Measurements from ENCODE around the gene ZFP36L1. TPM values are rescaled to one million over a fixed set of nuclear protein-coding genes. Genes with fewer than 3 reads are reported as not detected.

ZFP36L1 gene
- total and polyA plus RNA-seq, 2 donors (not counting 3 experiments of a cell fraction or from before 2014, with no cell fraction given) = 46.0 to 89.6 TPM

GRCh38 chr14:68767248-68767645 is 25.6 kb downstream of the ZFP36L1 start:
- FAIRE-seq (no peak), DNase-seq (ENCODE audit: low read depth, low spot score) (no peak)
- no peak overlapping the region for H3K4me2 ChIP-seq (ENCODE audit: insufficient read depth, low read length)
- H4K20me1 ChIP-seq (replicated peaks; ENCODE audit: control insufficient read depth, extremely low read depth, insufficient read depth, low read length) = no peaks in the 10 kb centered on the region
- TF ChIP-seq MYC (IDR thresholded peaks at IDR 0.05; ENCODE audit: low read depth, low read length) = no peak
- no peak for TF ChIP-seq POLR2AphosphoS5 (IDR thresholded peaks at IDR 0.05; ENCODE audit: insufficient read depth, low read depth, low read length)
- no peak for TF ChIP-seq EZH2 (IDR thresholded peaks at IDR 0.05; ENCODE audit: borderline replicate concordance, low read depth, low read length, severe bottlenecking)
- no peak for TF ChIP-seq GATA2 (IDR thresholded peaks at IDR 0.05; ENCODE audit: insufficient read depth, insufficient read length, low read depth, low read length)
- H3K79me2 ChIP-seq (ENCODE audit: control insufficient read depth, insufficient read depth, low read length) = no peaks in the 10 kb centered on the region
- ChIA-PET POLR2A (no interaction called here), CTCF (interaction anchor here (0.6 kb wide), 1 partner anchor 345 kb away, joined by 3 read pairs; no protein-coding TSS in a partner anchor)
- H3K9ac ChIP-seq (replicated peaks; ENCODE audit: extremely low read depth, insufficient read depth, low read length) = no peak overlapping the region
- H3K9me3 ChIP-seq (replicated peaks; ENCODE audit: control insufficient read depth, insufficient read depth, low read length) = no peaks in the 10 kb centered on the region
- H2AFZ ChIP-seq (ENCODE audit: low read depth, low read length) = no peak overlapping the region
- no peak overlapping the region for H3K27ac ChIP-seq (ENCODE audit: insufficient read depth, low read depth, low read length)
- no peaks in the 10 kb centered on the region for H3K9me1 ChIP-seq (replicated peaks; ENCODE audit: control insufficient read depth, extremely low read depth, insufficient read depth, low read length)
- H3K4me3 ChIP-seq (replicated peaks in 1 of 3; ENCODE audit: insufficient read depth in 1 of 3, low read depth in 1 of 3, low read length in 3 of 3) = no peak overlapping the region
- H3K27me3 ChIP-seq (ENCODE audit: control insufficient read depth in 2 of 2, insufficient read depth in 2 of 2, low read length in 2 of 2) = no peaks in the 10 kb centered on the region
- BruUV-seq (replicated peaks) = no TSS peak
- dilution Hi-C loops (cut with MboI; ENCODE audit: extremely low pct_ligation_motif_present, low sequenced_read_pairs) = no loop called here
- intact Hi-C loops (cut with micrococcal nuclease) = no loop called here
- H3K36me3 ChIP-seq (ENCODE audit: control insufficient read depth in 2 of 2, extremely low read depth in 1 of 2, insufficient read depth in 2 of 2, low read length in 2 of 2) = no peaks in the 10 kb centered on the region
- peaks cover 30% of the 10 kb centered on the region for H3K4me1 ChIP-seq (ENCODE audit: control insufficient read depth, extremely low read depth, insufficient read depth, low read length)

GRCh38 chr14:68766299-68767247 is 26.3 kb downstream of the ZFP36L1 start:
- Histone ChIP-seq H2AFZ (ENCODE audit: low read depth, low read length) (no peak overlapping the region), H3K27me3 (ENCODE audit: control insufficient read depth in 2 of 2, insufficient read depth in 2 of 2, low read length in 2 of 2) (no peaks in the 10 kb centered on the region), H3K4me2 (ENCODE audit: insufficient read depth, low read length) (no peak overlapping the region), H4K20me1 (replicated peaks; ENCODE audit: control insufficient read depth, extremely low read depth, insufficient read depth, low read length) (no peaks in the 10 kb centered on the region), H3K4me1 (ENCODE audit: control insufficient read depth, extremely low read depth, insufficient read depth, low read length) (peaks cover 24% of the 10 kb centered on the region), H3K27ac (ENCODE audit: insufficient read depth, low read depth, low read length) (no peak overlapping the region), H3K9me1 (replicated peaks; ENCODE audit: control insufficient read depth, extremely low read depth, insufficient read depth, low read length) (no peaks in the 10 kb centered on the region), H3K4me3 (replicated peaks in 1 of 3; ENCODE audit: insufficient read depth in 1 of 3, low read depth in 1 of 3, low read length in 3 of 3) (no peak overlapping the region), H3K36me3 (ENCODE audit: control insufficient read depth in 2 of 2, extremely low read depth in 1 of 2, insufficient read depth in 2 of 2, low read length in 2 of 2) (no peaks in the 10 kb centered on the region), H3K79me2 (ENCODE audit: control insufficient read depth, insufficient read depth, low read length) (no peaks in the 10 kb centered on the region), H3K9me3 (replicated peaks; ENCODE audit: control insufficient read depth, insufficient read depth, low read length) (no peaks in the 10 kb centered on the region), H3K9ac (replicated peaks; ENCODE audit: extremely low read depth, insufficient read depth, low read length) (no peak overlapping the region)
- CTCF ChIA-PET = no interaction called here
- DNase-seq (ENCODE audit: low read depth, low spot score) (no peak), FAIRE-seq (no peak)
- BruUV-seq (replicated peaks) = no TSS peak
- TF ChIP-seq POLR2A (IDR thresholded peaks at IDR 0.05; ENCODE audit: low read depth, low read length) (no peak), MAX (IDR thresholded peaks at IDR 0.05; ENCODE audit: insufficient read depth, insufficient read length) (no peak), JUN (IDR thresholded peaks at IDR 0.05; ENCODE audit: borderline replicate concordance, insufficient read depth, insufficient read length, low read depth) (no peak), CTCF (IDR thresholded peaks at IDR 0.05; ENCODE audit: extremely low read depth in 1 of 2, insufficient read depth in 1 of 2, low read depth in 1 of 2, low read length in 2 of 2) (no peak), GATA2 (IDR thresholded peaks at IDR 0.05; ENCODE audit: insufficient read depth, insufficient read length, low read depth, low read length) (no peak), MYC (IDR thresholded peaks at IDR 0.05; ENCODE audit: low read depth, low read length) (no peak), EZH2 (IDR thresholded peaks at IDR 0.05; ENCODE audit: borderline replicate concordance, low read depth, low read length, severe bottlenecking) (no peak), FOS (IDR thresholded peaks at IDR 0.05; ENCODE audit: borderline replicate concordance, insufficient read depth, low read length) (no peak), POLR2AphosphoS5 (IDR thresholded peaks at IDR 0.05; ENCODE audit: insufficient read depth, low read depth, low read length) (no peak)
- dilution Hi-C loops (cut with MboI; ENCODE audit: extremely low pct_ligation_motif_present, low sequenced_read_pairs) = no loop called here
- POLR2A ChIA-PET = no interaction called here
- intact Hi-C loops (cut with micrococcal nuclease) = no loop called here

Data from endothelial cell of umbilical vein (primary cell).